ENCODE data around the gene PLS1.

DNA sequence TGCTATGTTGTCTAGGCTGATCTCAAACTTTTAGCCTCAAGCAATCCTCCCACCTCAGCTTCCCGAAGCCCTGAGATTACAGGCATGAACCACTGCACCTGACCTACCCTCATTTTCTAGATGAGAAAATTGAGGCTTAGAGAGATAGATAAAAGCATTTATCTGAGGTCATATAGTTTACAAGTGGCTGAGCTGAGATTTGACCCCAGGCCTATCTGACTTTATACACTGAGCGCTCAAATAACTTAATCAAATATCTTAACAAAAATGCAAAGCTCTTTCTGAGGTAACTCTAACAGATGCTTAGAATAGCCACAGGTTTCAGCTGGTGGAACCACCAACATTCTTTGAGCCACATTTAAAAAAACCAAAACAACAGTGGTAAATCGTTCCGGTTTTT lies 5.5 kb downstream of the PLS1 start:
- TF ChIP-seq, protein P1, sequence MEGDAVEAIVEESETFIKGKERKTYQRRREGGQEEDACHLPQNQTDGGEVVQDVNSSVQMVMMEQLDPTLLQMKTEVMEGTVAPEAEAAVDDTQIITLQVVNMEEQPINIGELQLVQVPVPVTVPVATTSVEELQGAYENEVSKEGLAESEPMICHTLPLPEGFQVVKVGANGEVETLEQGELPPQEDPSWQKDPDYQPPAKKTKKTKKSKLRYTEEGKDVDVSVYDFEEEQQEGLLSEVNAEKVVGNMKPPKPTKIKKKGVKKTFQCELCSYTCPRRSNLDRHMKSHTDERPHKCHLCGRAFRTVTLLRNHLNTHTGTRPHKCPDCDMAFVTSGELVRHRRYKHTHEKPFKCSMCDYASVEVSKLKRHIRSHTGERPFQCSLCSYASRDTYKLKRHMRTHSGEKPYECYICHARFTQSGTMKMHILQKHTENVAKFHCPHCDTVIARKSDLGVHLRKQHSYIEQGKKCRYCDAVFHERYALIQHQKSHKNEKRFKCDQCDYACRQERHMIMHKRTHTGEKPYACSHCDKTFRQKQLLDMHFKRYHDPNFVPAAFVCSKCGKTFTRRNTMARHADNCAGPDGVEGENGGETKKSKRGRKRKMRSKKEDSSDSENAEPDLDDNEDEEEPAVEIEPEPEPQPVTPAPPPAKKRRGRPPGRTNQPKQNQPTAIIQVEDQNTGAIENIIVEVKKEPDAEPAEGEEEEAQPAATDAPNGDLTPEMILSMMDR (IDR thresholded peaks at IDR 0.05; ENCODE audit: insufficient read depth, low read length), result no peak
- TF ChIP-seq REST (IDR thresholded peaks at IDR 0.05; ENCODE audit: insufficient replicate concordance, low read depth) (no peak), POLR2AphosphoS5 (IDR thresholded peaks at IDR 0.05; ENCODE audit: low read depth) (no peak), GABPA (IDR thresholded peaks at IDR 0.05; ENCODE audit: low read depth) (no peak)

All from HL-60 (cell line).